Tibial nerve (tissue), 4 donors: ENCODE measurements around the gene NXPH3.
A peak's percentile ranks its signal among the peaks of the same experiment; 100 is the strongest.

Experiments used
- EP300 ChIP-seq, 2 donors: sonication (generic); formaldehyde crosslinking; IDR thresholded peaks; one replicate each; pipeline ENCODE4 v1.6.1; 2017; ENCODE audit warnings: antibody characterized with exemption in 2 of 2, mild to moderate bottlenecking in 1 of 2
- TF ChIP-seq, protein P1 (sequence below), 5 experiments: fragments of 200-600 bp in 3 of 5; fragments of 450-650 bp in 2 of 5; sonication (generic) in 3 of 5; IDR thresholded peaks; one replicate each; pipeline ENCODE4 v1.5.1; 2016 to 2019; ENCODE audit warnings: antibody characterized with exemption in 5 of 5, mild to moderate bottlenecking in 3 of 5, moderate library complexity in 2 of 5

DNA sequence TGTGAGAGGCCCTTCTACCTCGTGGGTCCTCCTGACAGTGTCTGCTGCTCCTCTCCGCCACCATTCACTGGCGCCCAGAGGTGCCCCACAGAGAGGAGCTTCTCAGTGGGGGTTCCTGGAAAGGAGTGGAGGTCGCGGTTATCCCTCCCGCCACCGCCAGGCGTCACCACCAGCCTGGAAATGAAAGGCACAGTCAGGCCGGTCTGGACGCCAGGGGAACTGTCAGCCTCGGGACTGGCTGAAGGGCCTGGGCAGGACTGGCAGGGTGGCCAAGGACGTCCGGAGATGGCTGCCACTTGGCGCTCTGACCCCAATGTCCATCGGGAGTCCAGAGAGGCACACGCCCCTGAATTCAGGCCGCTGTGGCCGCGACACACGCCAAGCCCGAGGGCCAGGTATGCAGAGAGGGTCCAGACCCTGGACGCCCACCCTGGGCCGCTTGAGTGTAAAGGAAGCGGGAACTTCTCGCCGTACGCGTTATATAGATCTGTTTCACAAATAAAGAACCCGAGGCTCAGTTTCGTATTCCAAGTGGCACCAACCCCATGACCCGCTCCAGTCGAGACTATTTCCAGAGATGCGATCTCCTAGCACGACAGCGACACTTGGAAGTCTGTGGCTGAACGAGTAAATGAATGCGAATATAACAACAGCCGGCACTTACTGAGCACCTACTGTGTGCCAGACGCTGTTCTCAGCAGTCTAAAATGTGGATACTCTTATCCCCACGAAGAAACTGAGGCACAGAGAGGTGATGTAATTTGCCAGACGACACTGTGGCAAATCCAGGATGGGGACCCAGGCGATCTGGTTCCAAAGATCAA lies 7.6 kb upstream of the NXPH3 start:
- TF ChIP-seq EP300 (IDR thresholded peaks at IDR 0.05): peak in 1 of 2 donors; percentile 54
- TF ChIP-seq, protein P1, sequence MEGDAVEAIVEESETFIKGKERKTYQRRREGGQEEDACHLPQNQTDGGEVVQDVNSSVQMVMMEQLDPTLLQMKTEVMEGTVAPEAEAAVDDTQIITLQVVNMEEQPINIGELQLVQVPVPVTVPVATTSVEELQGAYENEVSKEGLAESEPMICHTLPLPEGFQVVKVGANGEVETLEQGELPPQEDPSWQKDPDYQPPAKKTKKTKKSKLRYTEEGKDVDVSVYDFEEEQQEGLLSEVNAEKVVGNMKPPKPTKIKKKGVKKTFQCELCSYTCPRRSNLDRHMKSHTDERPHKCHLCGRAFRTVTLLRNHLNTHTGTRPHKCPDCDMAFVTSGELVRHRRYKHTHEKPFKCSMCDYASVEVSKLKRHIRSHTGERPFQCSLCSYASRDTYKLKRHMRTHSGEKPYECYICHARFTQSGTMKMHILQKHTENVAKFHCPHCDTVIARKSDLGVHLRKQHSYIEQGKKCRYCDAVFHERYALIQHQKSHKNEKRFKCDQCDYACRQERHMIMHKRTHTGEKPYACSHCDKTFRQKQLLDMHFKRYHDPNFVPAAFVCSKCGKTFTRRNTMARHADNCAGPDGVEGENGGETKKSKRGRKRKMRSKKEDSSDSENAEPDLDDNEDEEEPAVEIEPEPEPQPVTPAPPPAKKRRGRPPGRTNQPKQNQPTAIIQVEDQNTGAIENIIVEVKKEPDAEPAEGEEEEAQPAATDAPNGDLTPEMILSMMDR (IDR thresholded peaks at IDR 0.05): peak; percentile 93 to 99 (median 97)
